Activated T-helper 1 cell treated with Interleukin-2 at 50 U/mL for 16 hours (primary cell): ENCODE data around the gene FBXW12.
"Not testable (repeated sequence)": the region's sequence is repeated elsewhere in the genome, so short reads cannot be mapped to it uniquely, and the experiment has no call there.

Experiments used
- DNase-seq: peaks from one replicate; pipeline ENCODE4 v3.0.0-alpha.2; 2020; ENCODE audit warnings: low read depth

FBXW12 gene, protein sequence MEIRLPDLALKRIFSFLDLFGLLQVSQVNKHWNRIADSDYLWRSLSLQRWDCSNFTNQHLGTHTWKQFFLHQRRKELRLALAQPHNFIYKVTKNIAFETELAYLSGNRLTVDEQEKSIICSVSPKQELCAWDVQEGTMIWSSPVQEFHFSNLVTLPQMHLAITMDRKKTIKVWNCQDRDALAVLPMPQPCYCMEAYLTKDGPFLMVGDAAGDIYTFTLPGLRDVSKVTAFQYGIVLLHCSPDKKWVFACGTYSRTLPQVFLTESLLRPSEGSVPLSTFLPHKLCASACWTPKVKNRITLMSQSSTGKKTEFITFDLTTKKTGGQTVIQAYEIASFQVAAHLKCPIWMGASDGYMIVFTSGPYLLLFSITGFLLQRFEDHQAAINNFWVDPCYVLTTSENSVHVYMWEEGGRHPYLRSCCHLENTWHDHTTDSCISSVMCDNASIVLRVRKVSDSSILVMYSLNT

GRCh38 chr3:48371651-48372376 lies at the start of gene FBXW12:
FBXW12 (plus strand) TSS chr3:48372219; CDS start chr3:48372768, 549 bp downstream.
- DNase-seq = no peak

- not testable (repeated sequence) for DNase-seq
These were observed 40.1 kb upstream of the FBXW12 start for GRCh38 chr3:48331706-48332435.

DNA sequence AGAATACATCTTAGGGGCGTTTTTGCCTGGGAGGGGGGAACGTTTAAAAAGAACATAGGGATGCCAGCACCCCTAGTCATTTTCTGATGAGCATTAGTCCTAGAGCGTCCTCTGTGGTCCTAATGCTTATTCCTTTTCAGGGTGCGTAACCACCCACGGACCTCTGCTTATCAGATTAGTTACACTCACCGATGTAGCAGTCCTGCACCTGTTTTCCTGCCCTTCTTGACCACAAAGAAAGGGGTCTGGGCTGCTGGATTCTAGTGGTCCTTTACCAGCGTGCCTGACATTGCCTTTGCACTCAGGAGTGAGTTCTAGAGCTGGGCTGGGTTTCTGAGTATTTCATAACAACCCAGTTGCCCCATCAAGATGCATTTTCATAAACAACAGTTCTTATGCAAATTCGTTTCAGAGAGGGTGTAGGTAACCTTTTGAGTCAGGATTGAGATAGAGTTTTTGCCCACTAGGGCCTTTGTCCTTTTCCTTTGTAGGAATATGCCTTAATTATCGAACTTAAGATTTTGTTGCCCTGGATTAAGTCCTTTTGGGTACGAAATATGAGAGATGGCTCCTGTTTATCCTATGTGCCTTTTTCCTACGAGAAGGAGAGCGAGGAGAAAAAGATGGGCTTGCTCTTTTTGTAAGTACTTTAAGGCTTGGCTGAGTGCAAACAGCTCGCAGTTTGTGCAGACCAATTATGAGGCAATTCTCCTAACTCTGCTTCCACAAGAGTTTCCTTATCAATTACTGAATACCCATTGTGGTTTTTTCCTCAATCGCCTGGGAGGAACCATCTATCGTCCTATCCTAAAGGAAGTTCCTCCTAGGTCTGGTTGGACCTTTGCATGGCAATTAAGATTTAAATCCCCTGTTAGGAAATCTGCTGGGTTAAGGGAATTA lies 38.4 kb upstream of the FBXW12 start, which contains the start of gene SPINK8:
Gene SPINK8, minus strand, starts transcription at position 316 of the 900 bp plus-strand sequence. CDS start 5,320 bp downstream, outside the sequence.
- DNase-seq = not testable (repeated sequence)

- DNase-seq = no peak
These were observed 37.4 kb upstream of the FBXW12 start for GRCh38 chr3:48334605-48335004.

- DNase-seq = not testable (repeated sequence)
These were observed 36.7 kb upstream of the FBXW12 start for GRCh38 chr3:48335286-48335685.

- not testable (repeated sequence) for DNase-seq
These were observed 34.5 kb upstream of the FBXW12 start for GRCh38 chr3:48337536-48337935.

- DNase-seq = no peak
These were observed 33.4 kb upstream of the FBXW12 start for GRCh38 chr3:48338635-48339034.

DNA sequence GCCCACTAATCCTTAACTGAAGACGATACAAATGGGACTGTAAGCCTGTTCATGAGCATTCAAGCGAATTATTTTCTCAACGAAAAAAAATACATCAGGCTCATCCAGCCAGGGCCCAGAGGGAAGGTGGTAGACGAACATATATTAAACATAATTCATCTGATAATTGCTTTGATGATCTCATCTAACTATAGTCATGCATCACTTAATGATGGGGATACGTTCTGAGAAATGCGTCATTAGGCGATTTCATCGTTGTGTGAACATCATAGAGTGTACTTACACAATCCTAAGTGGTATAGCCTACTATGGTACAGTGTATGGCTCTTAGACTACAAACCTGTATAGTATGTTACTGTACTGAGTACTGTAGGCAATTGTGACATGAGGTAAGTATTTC lies 28.6 kb upstream of the FBXW12 start:
- no peak for DNase-seq

- DNase-seq = no peak
These were observed 27.0 kb upstream of the FBXW12 start for GRCh38 chr3:48344867-48345507.

DNA sequence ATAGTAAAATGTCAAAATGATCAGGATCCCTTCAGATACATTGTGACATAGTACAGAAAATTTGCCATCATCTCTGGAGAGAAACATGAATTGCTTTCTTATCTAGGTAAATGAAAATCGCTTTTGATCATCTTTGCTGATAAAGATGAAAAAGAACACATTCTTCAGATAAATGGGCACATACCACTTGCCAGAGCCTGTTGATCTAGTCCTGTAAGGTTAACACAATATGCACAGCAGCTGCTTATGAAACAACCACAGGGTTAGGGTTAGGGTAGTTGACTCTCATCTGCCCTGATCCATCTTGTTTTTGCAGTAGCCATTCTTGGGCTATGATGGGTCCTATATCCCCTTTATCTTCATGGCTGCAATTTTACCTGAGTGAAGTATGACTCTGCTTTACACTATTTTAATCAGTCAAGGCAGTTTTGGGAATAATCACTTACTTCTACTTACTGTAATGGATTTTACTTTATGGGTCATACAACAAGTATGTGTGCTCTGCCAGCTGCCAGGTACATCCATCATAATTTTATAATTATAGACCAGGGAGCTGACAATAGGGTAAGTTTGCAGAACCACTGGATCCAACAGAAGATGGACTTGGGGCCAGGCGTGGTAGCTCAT lies 26.0 kb upstream of the FBXW12 start:
- no peak for DNase-seq

GRCh38 chr3:48347500-48347899 lies 24.5 kb upstream of the FBXW12 start:
- no peak for DNase-seq

DNA sequence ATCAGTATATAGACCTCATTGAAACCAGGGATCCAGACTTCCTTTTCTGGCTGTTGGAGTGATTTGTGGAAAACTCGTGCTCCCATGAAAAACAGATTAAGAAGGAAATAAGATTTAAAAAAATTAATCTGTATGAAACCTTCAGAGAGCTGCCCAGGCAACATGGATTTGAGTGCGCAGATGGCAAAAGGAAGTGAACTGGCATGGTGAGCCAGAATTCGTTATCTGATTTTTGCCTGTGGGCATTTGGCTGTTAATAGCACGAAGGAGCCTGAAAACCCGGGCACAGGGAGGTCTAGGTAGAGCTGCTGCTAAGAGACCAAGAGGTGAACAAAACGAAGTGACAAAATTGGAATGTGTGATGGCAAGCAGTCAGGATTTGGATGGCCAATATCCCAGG lies 19.5 kb upstream of the FBXW12 start:
- DNase-seq = no peak

- no peak for DNase-seq
These were observed 18.0 kb upstream of the FBXW12 start for GRCh38 chr3:48353987-48354386.

- no peak for DNase-seq
These were observed 15.6 kb upstream of the FBXW12 start for GRCh38 chr3:48356419-48356818.

DNA sequence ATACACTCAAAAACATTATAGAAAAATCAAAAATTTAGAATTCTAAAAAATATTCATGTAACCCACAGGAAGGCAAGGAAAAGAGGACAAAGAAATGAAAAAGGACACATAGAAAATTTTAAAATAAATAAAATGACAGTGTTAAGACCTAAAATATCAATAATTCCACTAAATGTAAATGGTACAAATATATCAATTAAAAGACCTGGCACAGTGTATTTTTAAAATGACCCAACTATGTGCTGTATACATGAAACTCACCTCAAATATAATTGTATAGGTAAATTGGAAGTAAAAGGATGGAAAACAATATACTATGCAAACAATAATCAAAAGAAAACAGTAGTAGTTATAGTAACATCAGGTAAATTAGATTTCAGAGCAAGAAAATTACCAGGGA lies 10.1 kb upstream of the FBXW12 start:
- DNase-seq = no peak

DNA sequence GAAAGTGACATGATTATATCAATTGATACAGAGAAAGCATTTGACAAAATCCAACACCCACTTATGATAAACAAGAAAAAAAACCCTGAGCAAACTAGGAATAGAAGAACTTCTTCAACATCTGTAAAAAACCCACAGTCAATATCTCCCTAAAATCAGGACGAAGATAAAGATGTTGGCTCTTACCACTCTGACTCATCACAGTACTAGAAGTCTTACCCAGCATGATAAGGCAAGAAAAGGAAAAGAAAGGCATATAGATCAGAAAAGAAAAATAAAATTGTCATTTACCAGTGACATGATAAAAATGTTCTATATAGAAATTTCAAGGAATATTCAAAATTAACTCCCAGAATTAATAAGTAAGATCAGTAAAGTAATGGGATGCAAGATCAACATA lies 7.2 kb upstream of the FBXW12 start:
- DNase-seq = no peak

GRCh38 chr3:48367201-48367600 lies 4.8 kb upstream of the FBXW12 start:
- DNase-seq = no peak

GRCh38 chr3:48369693-48370332 lies 2.2 kb upstream of the FBXW12 start:
- no peak for DNase-seq

- no peak for DNase-seq
These were observed 1.7 kb upstream of the FBXW12 start for GRCh38 chr3:48370333-48370713.

- DNase-seq = no peak
These were observed 355 bp downstream of the FBXW12 start for GRCh38 chr3:48372377-48372770.
